Measurements from ENCODE around the gene BCL3. TPM values are rescaled to one million over a fixed set of nuclear protein-coding genes. Genes with fewer than 3 reads are reported as not detected.
"Not testable (repeated sequence)": the region's sequence is repeated elsewhere in the genome, so short reads cannot be mapped to it uniquely, and the experiment has no call there.

Gene BCL3
- total RNA-seq, 1 experiment from 2014 or later, result 2.2 TPM

- H2AK5ac ChIP-seq (ENCODE audit: insufficient read length, low read length), result no peak overlapping the region
- H4K20me1 ChIP-seq (ENCODE audit: control insufficient read depth, insufficient read depth, insufficient read length), result no peaks in the 10 kb centered on the region
- 0 out of 2 replicates have a peak, but pooled peaks cover 3% of the 10 kb centered on the region for H3K27me3 ChIP-seq (ENCODE audit: insufficient read depth, low read length)
- no peak overlapping the region for H4K8ac ChIP-seq (replicated peaks; ENCODE audit: insufficient read length, low read depth, low read length)
- H2AFZ ChIP-seq (ENCODE audit: low read length), result no peak overlapping the region
- TF ChIP-seq, protein P1, sequence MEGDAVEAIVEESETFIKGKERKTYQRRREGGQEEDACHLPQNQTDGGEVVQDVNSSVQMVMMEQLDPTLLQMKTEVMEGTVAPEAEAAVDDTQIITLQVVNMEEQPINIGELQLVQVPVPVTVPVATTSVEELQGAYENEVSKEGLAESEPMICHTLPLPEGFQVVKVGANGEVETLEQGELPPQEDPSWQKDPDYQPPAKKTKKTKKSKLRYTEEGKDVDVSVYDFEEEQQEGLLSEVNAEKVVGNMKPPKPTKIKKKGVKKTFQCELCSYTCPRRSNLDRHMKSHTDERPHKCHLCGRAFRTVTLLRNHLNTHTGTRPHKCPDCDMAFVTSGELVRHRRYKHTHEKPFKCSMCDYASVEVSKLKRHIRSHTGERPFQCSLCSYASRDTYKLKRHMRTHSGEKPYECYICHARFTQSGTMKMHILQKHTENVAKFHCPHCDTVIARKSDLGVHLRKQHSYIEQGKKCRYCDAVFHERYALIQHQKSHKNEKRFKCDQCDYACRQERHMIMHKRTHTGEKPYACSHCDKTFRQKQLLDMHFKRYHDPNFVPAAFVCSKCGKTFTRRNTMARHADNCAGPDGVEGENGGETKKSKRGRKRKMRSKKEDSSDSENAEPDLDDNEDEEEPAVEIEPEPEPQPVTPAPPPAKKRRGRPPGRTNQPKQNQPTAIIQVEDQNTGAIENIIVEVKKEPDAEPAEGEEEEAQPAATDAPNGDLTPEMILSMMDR (conservative IDR thresholded peaks at IDR 0.05), result no peak
- Mint-ChIP-seq H3K27ac (no peak overlapping the region; a peak in 1 of 7 replicates), H3K4me1 (peaks cover 4 to 8% of the 10 kb centered on the region in 2 experiments), H3K4me3 (peak overlapping the region; percentile 10 to 67; a peak in 4 of 5 replicates), H3K27me3 (ENCODE audit: low read depth) (peaks cover 2% of the 10 kb centered on the region; the same call in 1 of the 2 replicates), H3K9me3 (no peaks in the 10 kb centered on the region; a peak in 2 of 5 replicates), H3K36me3 (ENCODE audit: insufficient read depth in 1 of 3, low read depth in 3 of 3) (peaks cover under 1% of the 10 kb centered on the region in 3 experiments; a peak in 3 of 7 replicates)
- no peak overlapping the region for H3K4me2 ChIP-seq (ENCODE audit: insufficient read depth, insufficient read length, low read length)
- H2BK120ac ChIP-seq (ENCODE audit: low read depth, low read length, poor library complexity, severe bottlenecking), result no peak overlapping the region
- H3K27ac ChIP-seq (ENCODE audit: insufficient read length, low read depth, low read length), result no peak overlapping the region
- H3K79me1 ChIP-seq (ENCODE audit: insufficient read depth, low read depth, low read length, poor library complexity, severe bottlenecking), result no peaks in the 10 kb centered on the region
- no peak overlapping the region for H2BK15ac ChIP-seq (ENCODE audit: low read depth, low read length)
- H3K14ac ChIP-seq (ENCODE audit: insufficient read depth, low read length), result no peak overlapping the region
- no CpG with 5 or more reads among the region's 2 CpGs for WGBS (ENCODE audit: extremely low coverage, insufficient read length, low lambda C conversion rate)
- H3K9me3 ChIP-seq (ENCODE audit: control insufficient read depth, low read depth, low read length), result no peaks in the 10 kb centered on the region
- H3K23me2 ChIP-seq (ENCODE audit: insufficient read length, low read depth, low read length, poor library complexity, severe bottlenecking), result peaks cover 4% of the 10 kb centered on the region
- H3K56ac ChIP-seq (ENCODE audit: insufficient read length, low read depth, low read length), result no peak overlapping the region
- no peaks in the 10 kb centered on the region; the same call in 1 of the 2 replicates for H3K4me1 ChIP-seq (ENCODE audit: insufficient read depth, low read length)
- H3K23ac ChIP-seq (ENCODE audit: insufficient read length, low read depth, low read length), result no peak overlapping the region
- no peak for DNase-seq
- no peak overlapping the region for H4K5ac ChIP-seq (ENCODE audit: insufficient read length, low read depth, low read length)
- H2BK20ac ChIP-seq (ENCODE audit: low read depth, low read length, poor library complexity, severe bottlenecking), result no peak overlapping the region
- H4K91ac ChIP-seq (ENCODE audit: insufficient read length, low read depth, low read length), result no peak overlapping the region
- H3T11ph ChIP-seq (ENCODE audit: low read length), result no peak overlapping the region
- H3K9ac ChIP-seq (ENCODE audit: extremely low read depth, insufficient read length, low read length), result no peak overlapping the region
- no peak overlapping the region for H2BK5ac ChIP-seq (ENCODE audit: insufficient read length, low read length)
- H3K4ac ChIP-seq (ENCODE audit: low read depth, low read length), result no peak overlapping the region
- H2BK12ac ChIP-seq (ENCODE audit: insufficient read length, low read depth, low read length), result no peak overlapping the region
- no peak overlapping the region for H3K18ac ChIP-seq (ENCODE audit: insufficient read length, low read depth, low read length)
- H3K79me2 ChIP-seq (ENCODE audit: insufficient read depth, low read length), result no peaks in the 10 kb centered on the region
These were observed 30.6 kb downstream of the BCL3 start for GRCh38 chr19:44779150-44779549.

DNA sequence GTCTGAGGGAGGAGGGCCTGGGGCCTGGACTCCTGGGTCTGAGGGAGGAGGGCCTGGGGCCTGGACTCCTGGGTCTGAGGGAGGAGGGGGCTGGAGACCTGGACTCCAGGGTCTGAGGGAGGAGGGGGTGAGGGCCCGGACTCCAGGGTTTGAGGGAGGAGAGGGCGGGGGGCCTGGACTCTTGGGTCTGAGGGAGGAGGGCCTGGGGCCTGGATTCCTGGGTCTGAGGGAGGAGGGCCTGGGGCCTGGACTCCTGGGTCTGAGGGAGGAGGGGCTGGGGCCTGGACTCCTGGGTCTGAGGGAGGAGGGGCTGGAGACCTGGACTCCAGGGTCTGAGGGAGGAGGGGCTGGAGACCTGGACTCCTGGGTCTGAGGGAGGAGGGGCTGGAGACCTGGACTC lies 33.2 kb downstream of the BCL3 start:
- H2AFZ ChIP-seq (ENCODE audit: low read length); H3K9ac ChIP-seq (ENCODE audit: extremely low read depth, insufficient read length, low read length); H2BK5ac ChIP-seq (ENCODE audit: insufficient read length, low read length); H3K4ac ChIP-seq (ENCODE audit: low read depth, low read length); H4K20me1 ChIP-seq (ENCODE audit: control insufficient read depth, insufficient read depth, insufficient read length); H3K4me3 Mint-ChIP-seq; H3K27me3 Mint-ChIP-seq (ENCODE audit: low read depth); H3K79me1 ChIP-seq (ENCODE audit: insufficient read depth, low read depth, low read length, poor library complexity, severe bottlenecking); H2AK5ac ChIP-seq (ENCODE audit: insufficient read length, low read length); H3K23me2 ChIP-seq (ENCODE audit: insufficient read length, low read depth, low read length, poor library complexity, severe bottlenecking); H3K79me2 ChIP-seq (ENCODE audit: insufficient read depth, low read length); H2BK15ac ChIP-seq (ENCODE audit: low read depth, low read length); H3K27me3 ChIP-seq (ENCODE audit: insufficient read depth, low read length); H4K5ac ChIP-seq (ENCODE audit: insufficient read length, low read depth, low read length); H3K23ac ChIP-seq (ENCODE audit: insufficient read length, low read depth, low read length); H3K27ac Mint-ChIP-seq; H2BK12ac ChIP-seq (ENCODE audit: insufficient read length, low read depth, low read length); DNase-seq; H3K4me1 ChIP-seq (ENCODE audit: insufficient read depth, low read length); H3K9me3 ChIP-seq (ENCODE audit: control insufficient read depth, low read depth, low read length); H3T11ph ChIP-seq (ENCODE audit: low read length); H3K4me1 Mint-ChIP-seq; H2BK20ac ChIP-seq (ENCODE audit: low read depth, low read length, poor library complexity, severe bottlenecking); H3K27ac ChIP-seq (ENCODE audit: insufficient read length, low read depth, low read length); H4K91ac ChIP-seq (ENCODE audit: insufficient read length, low read depth, low read length); H3K9me3 Mint-ChIP-seq; H3K56ac ChIP-seq (ENCODE audit: insufficient read length, low read depth, low read length); H3K14ac ChIP-seq (ENCODE audit: insufficient read depth, low read length); H2BK120ac ChIP-seq (ENCODE audit: low read depth, low read length, poor library complexity, severe bottlenecking); H4K8ac ChIP-seq (replicated peaks; ENCODE audit: insufficient read length, low read depth, low read length); H3K4me2 ChIP-seq (ENCODE audit: insufficient read depth, insufficient read length, low read length); H3K18ac ChIP-seq (ENCODE audit: insufficient read length, low read depth, low read length): not testable (repeated sequence)
- no CpG with 5 or more reads among the region's 2 CpGs for WGBS (ENCODE audit: extremely low coverage, insufficient read length, low lambda C conversion rate)
- H3K36me3 Mint-ChIP-seq (ENCODE audit: insufficient read depth in 1 of 3, low read depth in 3 of 3), result peaks cover 4 to 22% (median 11%) of the 10 kb centered on the region in 3 experiments; a peak in 6 of 7 replicates

All from H9 (cell line).